H1 (cell line): ENCODE measurements around the gene ZNF493. TPM values are rescaled to one million over a fixed set of nuclear protein-coding genes. Genes with fewer than 3 reads are reported as not detected.
A peak's percentile ranks its signal among the peaks of the same experiment; 100 is the strongest.

ENCODE experiments used
- CEBPB ChIP-seq: IDR thresholded peaks from 2 replicates; pipeline ENCODE4 v1.6.1; 2012; ENCODE audit warnings: low read depth, low read length
- CREB1 ChIP-seq: IDR thresholded peaks from 2 replicates; pipeline ENCODE4 v1.6.1; 2012; ENCODE audit warnings: inconsistent platforms
- GTF2F1 ChIP-seq: IDR thresholded peaks from 2 replicates; pipeline ENCODE4 v1.6.1; 2012; ENCODE audit warnings: low read depth, low read length, improper control_type of control experiment, borderline replicate concordance
- HDAC2 ChIP-seq, 2 experiments: fragments of 300-600 bp in 1 of 2; sonication (generic) in 1 of 2; IDR thresholded peaks; 2 replicates each; pipeline ENCODE4 v1.6.1; 2011 to 2012; ENCODE audit warnings: low read depth in 2 of 2, low read length in 2 of 2, mild to moderate bottlenecking in 2 of 2, moderate library complexity in 2 of 2, borderline replicate concordance in 1 of 2, inconsistent platforms in 1 of 2
- KDM1A ChIP-seq: fragments of 200-600, 300-600 bp; sonication (generic); IDR thresholded peaks from 2 replicates; pipeline ENCODE4 v1.7.1; 2016; ENCODE audit warnings: mild to moderate bottlenecking, low read length, borderline replicate concordance
- POLR2AphosphoS5 ChIP-seq: IDR thresholded peaks from 2 replicates; pipeline ENCODE4 v1.6.1; 2011; ENCODE audit warnings: low read depth, low read length
- RXRA ChIP-seq: IDR thresholded peaks from 2 replicates; pipeline ENCODE4 v1.6.1; 2011; ENCODE audit warnings: low read depth, mild to moderate bottlenecking, low read length, moderate library complexity; ENCODE audit not compliant: insufficient read depth
- SIN3A ChIP-seq, 2 experiments: IDR thresholded peaks in 1 of 2; conservative IDR thresholded peaks in 1 of 2; 2 replicates each; pipeline ENCODE4 v1.6.1; 2011 to 2012; ENCODE audit warnings: low read length in 2 of 2, improper control_type of control experiment in 1 of 2, low read depth in 1 of 2, mild to moderate bottlenecking in 1 of 2
- SIRT6 ChIP-seq: IDR thresholded peaks from one replicate; pipeline ENCODE4 v1.7.1; 2012; ENCODE audit warnings: low read length, inconsistent platforms
- SP2 ChIP-seq: IDR thresholded peaks from 2 replicates; pipeline ENCODE4 v1.6.1; 2012; ENCODE audit warnings: mild to moderate bottlenecking, low read length, inconsistent platforms
- TAF7 ChIP-seq: optimal IDR thresholded peaks from 2 replicates; pipeline ENCODE3; 2011; ENCODE audit warnings: low read depth, mild to moderate bottlenecking, inconsistent platforms, low read length, moderate library complexity, borderline replicate concordance
- TBP ChIP-seq: IDR thresholded peaks from 2 replicates; pipeline ENCODE4 v1.6.1; 2011; ENCODE audit warnings: low read depth, low read length, improper control_type of control experiment
- TCF12 ChIP-seq: IDR thresholded peaks from 2 replicates; pipeline ENCODE4 v1.6.1; 2011; ENCODE audit warnings: low read depth, mild to moderate bottlenecking, low read length
- YY1 ChIP-seq: IDR thresholded peaks from 2 replicates; pipeline ENCODE4 v1.6.1; 2011; ENCODE audit warnings: low read depth, mild to moderate bottlenecking, low read length
- ZNF274 ChIP-seq: IDR thresholded peaks from 2 replicates; pipeline ENCODE4 v1.7.0; 2012; ENCODE audit warnings: low read length, borderline replicate concordance; ENCODE audit errors: extremely low read depth
- polyA plus RNA-seq, 7 experiments: library from polyadenylated mRNA; depleted of rRNA in 3 of 7; stranded (reverse) in 5 of 7; unstranded in 2 of 7; fragments of >200 nt in 5 of 7; fragments of 200-250 nt in 2 of 7; gene quantifications; 1 replicate in 5 of 7; 2 replicates in 1 of 7; 4 replicates in 1 of 7; pipeline versions ENCODE4 v1.2.1 to v1.2.3, GENCODE V29; 2011 to 2013; ENCODE audit warnings: missing spikeins in 2 of 7, mixed read lengths in 2 of 7
- total RNA-seq: library from RNA; stranded (reverse); fragmentation: NEBNext Ultra II Directional; extraction: Animal tissue kit (Norgen Biotek cat#: 25700); gene quantifications from 2 replicates; pipeline ENCODE4 v1.2.1, GENCODE V29; 2021

Gene ZNF493
- total and polyA plus RNA-seq, 2 of the 8 experiments (the other 6 are each of a cell fraction or from before 2014, with no cell fraction given) = 9.0 to 32.2 TPM

- no peak for TF ChIP-seq RXRA
- TF ChIP-seq CEBPB = 0 out of 2 replicates have a peak, but pooled peaks have one; percentile 14
- TF ChIP-seq POLR2AphosphoS5 = peak; percentile 97
- TF ChIP-seq SIRT6 = no peak
- TF ChIP-seq TBP = peak; percentile 95
- TF ChIP-seq TCF12 = no peak
- TF ChIP-seq YY1 = peak; percentile 86
- peak; percentile 27 to 67; a peak in 1 of 4 replicates for TF ChIP-seq SIN3A (conservative IDR thresholded peaks at IDR 0.05 in 1 of 2, IDR thresholded peaks at IDR 0.05 in 1 of 2; ENCODE audit: low read depth in 1 of 2, low read length in 2 of 2)
- TF ChIP-seq TAF7 = peak; percentile 95
- peak; percentile 18; the same call in 1 of the 2 replicates for TF ChIP-seq SP2
- TF ChIP-seq ZNF274 = no peak
- 0 out of 2 replicates have a peak, but pooled peaks have one; percentile 11 for TF ChIP-seq CREB1
- TF ChIP-seq GTF2F1 = peak; percentile 93
- no peak for TF ChIP-seq KDM1A
- TF ChIP-seq HDAC2 (IDR thresholded peaks at IDR 0.05; ENCODE audit: borderline replicate concordance in 1 of 2, low read depth in 2 of 2, low read length in 2 of 2) = no peak
Measured at GRCh38 chr19:21358768-21359451, 38.0 kb upstream of the ZNF493 start, which contains the start of gene ZNF738 (continued).
